Right lobe of liver (tissue), 6 donors: ENCODE data around the gene SLC38A7. TPM values are rescaled to one million over a fixed set of nuclear protein-coding genes. Genes with fewer than 3 reads are reported as not detected.
"Not testable (repeated sequence)": the region's sequence is repeated elsewhere in the genome, so short reads cannot be mapped to it uniquely, and the experiment has no call there.

Experiments
- ATAC-seq, 4 donors: fragments of 200-7000 bp; cut with Tn5 transposase; one replicate each; pipeline ENCODE4 v1.9.1; 2020; ENCODE audit warnings: mild to moderate bottlenecking in 4 of 4, moderate library complexity in 4 of 4
- DNase-seq, 3 donors: peaks; one replicate each; pipeline ENCODE4 v3.0.0-alpha.2; 2020
- H3K27ac ChIP-seq, 3 donors: fragments of 200-600 bp; one replicate each; pipeline ENCODE4 v1.8.0; 2022
- H3K27me3 ChIP-seq, 2 donors: fragments of 200-600 bp; one replicate each; pipeline ENCODE4 v1.8.0; 2022
- H3K36me3 ChIP-seq, 4 donors: fragments of 200-600 bp; sonication (generic) in 1 of 4; one replicate each; pipeline versions ENCODE4 v1.5.1 to v1.8.0; 2017 to 2022; ENCODE audit warnings: control low read depth in 1 of 4
- H3K4me1 ChIP-seq, 4 donors: fragments of 200-600 bp; sonication (generic) in 1 of 4; one replicate each; pipeline versions ENCODE4 v1.5.1 to v1.8.0; 2017 to 2022; ENCODE audit warnings: control low read depth in 1 of 4
- H3K4me3 ChIP-seq, 3 donors: fragments of 200-600 bp; one replicate each; pipeline ENCODE4 v1.8.0; 2022
- H3K9me3 ChIP-seq, 4 donors: fragments of 200-600 bp; sonication (generic) in 1 of 4; one replicate each; pipeline versions ENCODE4 v1.5.1 to v1.8.0; 2017 to 2022; ENCODE audit warnings: control low read depth in 1 of 4
- POLR2A ChIP-seq: fragments of 450-650 bp; IDR thresholded peaks from one replicate; pipeline ENCODE4 v1.6.1; 2017; ENCODE audit warnings: antibody characterized with exemption, mild to moderate bottlenecking
- WGBS: methylation state at CpG from one replicate; pipeline ENCODE4 v1.1.6; 2018; ENCODE audit warnings: low coverage, low lambda C conversion rate; ENCODE audit not compliant: insufficient coverage; ENCODE audit errors: missing lambda C conversion rate; 5-methylcytosine and 5-hydroxymethylcytosine counted together
- intact Hi-C, 2 donors: fragments of 100-400 bp; cut with DNase I; formaldehyde crosslinking; loops; one replicate each; pipeline versions ENCODE4 v1.11.2 to v1.14.1; 2022
- total RNA-seq, 6 experiments: library from RNA; depleted of rRNA in 2 of 6; stranded (reverse); fragments of >200 nt in 2 of 6; fragmentation: NEBNext Ultra II Directional in 3 of 6; extraction: Animal tissue kit (Norgen Biotek cat#: 25700) in 3 of 6; gene quantifications; one replicate each; pipeline versions ENCODE4 v1.1.0 to v1.2.4, GENCODE V29; 2016 to 2023
- TF ChIP-seq, protein P1 (sequence below), 4 donors: fragments of 200-600 bp in 3 of 4; fragments of 450-650 bp in 1 of 4; IDR thresholded peaks; one replicate each; pipeline versions ENCODE4 v1.5.1 to v1.8.0; 2016 to 2022; ENCODE audit warnings: antibody characterized with exemption in 4 of 4, mild to moderate bottlenecking in 2 of 4
- donor health status: DM: no; HTN: yes; CAD: no.
- donor health status: DM: no; HTN: no; CAD: no.
- donor health status: DM: no; HTN: no; CAD: no.
- donor health status: DM: no; HTN: yes; CAD: no.
- donor health status: DM: no; HTN: yes; CAD: no.

SLC38A7 gene
- total RNA-seq, 6 experiments from 2014 or later = 11.4 to 23.8 (median 14.3) TPM

DNA sequence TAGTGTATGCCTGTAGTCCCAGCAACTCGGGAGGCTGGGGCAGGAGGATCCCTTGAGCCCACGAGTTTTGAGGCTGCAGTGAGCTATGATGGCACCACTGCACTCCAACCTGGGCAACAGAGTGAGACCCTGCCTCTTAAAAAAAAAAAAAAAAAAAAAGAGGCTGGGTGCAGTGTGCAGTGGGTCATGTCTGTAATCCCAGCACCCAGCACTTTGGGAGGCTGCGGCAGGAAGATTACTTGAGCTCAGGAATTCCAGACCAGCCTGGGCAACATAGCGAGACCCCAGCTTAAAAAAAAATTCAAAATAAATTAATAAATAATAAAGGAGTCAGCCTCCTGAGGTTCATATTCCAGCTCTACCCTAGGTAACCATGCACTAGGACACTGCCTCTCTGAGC is 45.3 kb downstream of the SLC38A7 start:
- no peak for TF ChIP-seq POLR2A
- TF ChIP-seq, protein P1, sequence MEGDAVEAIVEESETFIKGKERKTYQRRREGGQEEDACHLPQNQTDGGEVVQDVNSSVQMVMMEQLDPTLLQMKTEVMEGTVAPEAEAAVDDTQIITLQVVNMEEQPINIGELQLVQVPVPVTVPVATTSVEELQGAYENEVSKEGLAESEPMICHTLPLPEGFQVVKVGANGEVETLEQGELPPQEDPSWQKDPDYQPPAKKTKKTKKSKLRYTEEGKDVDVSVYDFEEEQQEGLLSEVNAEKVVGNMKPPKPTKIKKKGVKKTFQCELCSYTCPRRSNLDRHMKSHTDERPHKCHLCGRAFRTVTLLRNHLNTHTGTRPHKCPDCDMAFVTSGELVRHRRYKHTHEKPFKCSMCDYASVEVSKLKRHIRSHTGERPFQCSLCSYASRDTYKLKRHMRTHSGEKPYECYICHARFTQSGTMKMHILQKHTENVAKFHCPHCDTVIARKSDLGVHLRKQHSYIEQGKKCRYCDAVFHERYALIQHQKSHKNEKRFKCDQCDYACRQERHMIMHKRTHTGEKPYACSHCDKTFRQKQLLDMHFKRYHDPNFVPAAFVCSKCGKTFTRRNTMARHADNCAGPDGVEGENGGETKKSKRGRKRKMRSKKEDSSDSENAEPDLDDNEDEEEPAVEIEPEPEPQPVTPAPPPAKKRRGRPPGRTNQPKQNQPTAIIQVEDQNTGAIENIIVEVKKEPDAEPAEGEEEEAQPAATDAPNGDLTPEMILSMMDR (IDR thresholded peaks at IDR 0.05) = no peak
- H3K27me3 ChIP-seq = no peaks in the 10 kb centered on the region
- H3K27ac ChIP-seq = no peak overlapping the region
- no peak overlapping the region for H3K4me3 ChIP-seq
- no peaks in the 10 kb centered on the region for H3K36me3 ChIP-seq
- intact Hi-C loops = no loop called here
- ATAC-seq (no peak), DNase-seq (no peak)
- no peaks in the 10 kb centered on the region for H3K9me3 ChIP-seq
- H3K4me1 ChIP-seq = peaks cover 0 to 12% (median 4%) of the 10 kb centered on the region in 4 donors
- 76% methylated on average over 3 of the region's 4 CpGs for WGBS

DNA sequence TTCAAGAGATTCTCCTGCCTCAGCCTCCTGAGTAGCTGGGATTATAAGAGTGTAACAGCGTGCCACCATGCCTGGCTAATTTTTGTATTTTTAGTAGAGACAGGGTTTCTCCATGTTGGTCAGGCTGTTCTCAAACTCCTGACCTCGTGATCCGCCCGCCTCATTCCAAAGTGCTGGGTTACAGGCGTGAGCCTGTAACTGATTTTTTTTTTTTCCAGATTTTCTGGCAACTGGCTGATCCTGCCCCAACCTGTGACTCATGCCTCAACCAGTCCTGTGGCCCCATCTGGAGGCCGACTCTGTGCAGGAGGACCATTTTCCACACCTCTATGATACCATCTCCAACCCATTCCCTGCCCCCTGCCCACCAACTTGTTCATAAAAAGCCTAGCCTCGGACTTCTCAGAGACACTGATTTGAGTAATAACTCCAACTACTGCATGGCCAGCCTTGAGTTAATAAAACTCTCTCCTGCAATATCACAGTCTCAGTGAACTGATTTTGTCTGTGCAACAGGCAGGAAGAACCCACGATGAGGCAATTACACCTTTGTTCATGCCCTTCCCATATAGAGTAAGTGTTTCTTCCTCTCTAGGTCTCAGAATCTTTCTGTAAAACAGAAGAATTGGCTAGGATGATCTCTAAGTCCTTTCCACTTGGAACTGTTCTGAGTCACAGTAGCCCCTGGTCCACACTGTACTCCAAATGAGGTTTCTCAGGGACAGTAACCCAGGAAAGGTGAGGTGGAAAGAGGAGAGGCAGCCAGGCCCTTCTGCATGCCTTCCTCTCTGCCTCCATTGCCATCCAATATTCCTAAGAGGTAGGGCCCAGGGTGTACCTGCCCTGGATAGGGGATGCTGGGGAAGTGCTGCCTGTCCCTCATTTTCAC is 46.2 kb downstream of the SLC38A7 start:
- Histone ChIP-seq H3K36me3 (no peaks in the 10 kb centered on the region), H3K27me3 (no peaks in the 10 kb centered on the region), H3K4me3 (no peak overlapping the region), H3K27ac (no peak overlapping the region), H3K9me3 (no peaks in the 10 kb centered on the region), H3K4me1 (peaks cover 0 to 12% (median 5%) of the 10 kb centered on the region in 4 donors)
- TF ChIP-seq POLR2A = no peak
- TF ChIP-seq, protein P1 (IDR thresholded peaks at IDR 0.05) = peak; percentile 50 to 62 (median 56)
- intact Hi-C loops = no loop called here
- peak; percentile 93 to 98 (median 95) for ATAC-seq
- 41% methylated on average over 8 of the region's 8 CpGs for WGBS
- DNase-seq = peak; percentile 71 to 80 (median 78)

DNA sequence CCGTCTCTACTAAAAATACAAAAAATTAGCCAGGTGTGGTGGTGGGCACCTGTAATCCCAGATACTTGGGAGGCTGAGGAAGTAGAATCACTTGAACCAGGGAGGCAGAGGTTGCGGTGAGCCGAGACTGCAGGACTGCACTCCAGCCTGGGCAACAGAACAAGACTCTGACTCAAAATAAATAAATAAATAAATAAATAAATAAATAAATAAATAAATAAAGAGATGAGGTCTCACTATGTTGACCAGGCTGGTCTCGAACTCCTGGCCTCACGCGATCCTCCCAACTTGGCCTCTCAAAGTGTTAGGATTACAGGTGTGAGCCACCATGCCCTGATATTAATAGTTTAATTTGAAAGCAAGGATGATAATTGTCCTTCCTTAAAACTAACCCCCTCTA is 47.5 kb downstream of the SLC38A7 start:
- H3K36me3 ChIP-seq, intact Hi-C loops, H3K9me3 ChIP-seq, H3K27ac ChIP-seq, H3K4me3 ChIP-seq, ATAC-seq, H3K27me3 ChIP-seq: not testable (repeated sequence)
- H3K4me1 ChIP-seq = peaks cover 0 to 12% (median 5%) of the 10 kb centered on the region in 4 donors
- WGBS = 100% methylated on average over 3 of the region's 6 CpGs
- DNase-seq = peak in 1 of 3 donors; percentile 22

DNA sequence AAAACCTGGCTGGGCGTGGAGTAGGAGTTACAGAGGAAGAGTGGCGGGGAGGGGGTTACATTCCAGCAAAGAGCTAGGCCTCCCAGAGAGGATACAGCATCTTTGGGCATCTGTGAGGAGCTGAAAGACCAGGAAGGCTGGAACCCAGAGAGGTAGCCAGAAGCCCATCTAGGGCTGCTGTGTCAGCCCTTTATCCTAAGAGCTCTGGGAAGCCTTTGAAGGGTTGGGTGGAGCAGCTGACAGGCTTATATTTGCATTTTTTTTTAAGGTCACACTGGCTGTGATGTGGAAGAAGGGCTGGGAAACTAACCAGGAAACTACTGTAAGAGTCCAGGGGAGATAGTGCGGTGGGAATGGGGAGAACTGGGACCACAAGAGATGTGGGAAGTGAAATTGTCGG is 48.1 kb downstream of the SLC38A7 start:
- H3K36me3 ChIP-seq = no peaks in the 10 kb centered on the region
- no peak for TF ChIP-seq POLR2A
- TF ChIP-seq, protein P1 (IDR thresholded peaks at IDR 0.05) = no peak
- peaks cover 0 to 12% (median 5%) of the 10 kb centered on the region in 4 donors for H3K4me1 ChIP-seq
- DNase-seq (peak in 1 of 3 donors; percentile 8), ATAC-seq (no peak)
- intact Hi-C loops = no loop called here
- H3K4me3 ChIP-seq = no peak overlapping the region
- 86% methylated on average over 4 of the region's 4 CpGs for WGBS
- H3K27ac ChIP-seq = no peak overlapping the region
- H3K27me3 ChIP-seq = no peaks in the 10 kb centered on the region
- no peaks in the 10 kb centered on the region for H3K9me3 ChIP-seq

DNA sequence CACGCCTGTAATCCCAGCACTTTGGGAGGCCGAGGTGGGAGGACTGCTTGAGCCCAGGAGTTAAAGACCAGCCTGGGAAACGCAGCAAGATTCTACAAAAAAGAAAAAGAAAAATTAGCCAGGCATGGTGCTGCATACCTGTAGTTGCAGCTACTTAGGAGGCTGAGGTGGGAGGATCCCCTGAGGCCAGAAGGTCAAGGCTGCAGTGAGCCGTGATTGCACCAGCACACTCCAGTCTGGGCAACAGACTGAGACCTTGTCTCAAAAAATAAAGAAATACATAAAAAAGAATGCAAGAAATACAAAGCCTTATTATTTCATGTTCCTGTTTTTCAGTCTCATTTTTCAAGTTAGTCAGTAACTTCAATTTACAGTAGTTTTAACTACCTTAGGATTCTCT is 49.1 kb downstream of the SLC38A7 start:
- Histone ChIP-seq H3K4me3 (no peak overlapping the region), H3K9me3 (no peaks in the 10 kb centered on the region), H3K27ac (peak overlapping the region in 1 of 3 donors; percentile 60), H3K27me3 (no peaks in the 10 kb centered on the region), H3K4me1 (peaks cover 0 to 12% (median 5%) of the 10 kb centered on the region in 4 donors), H3K36me3 (no peaks in the 10 kb centered on the region)
- intact Hi-C loops = no loop called here
- ATAC-seq (no peak), DNase-seq (peak in 1 of 3 donors; percentile 16)
- 71% methylated on average over 3 of the region's 4 CpGs for WGBS
- TF ChIP-seq POLR2A = no peak
- TF ChIP-seq, protein P1 (IDR thresholded peaks at IDR 0.05) = no peak
